ENCODE results near the gene NDRG4. TPM values are rescaled to one million over a fixed set of nuclear protein-coding genes. Genes with fewer than 3 reads are reported as not detected.
A peak's percentile ranks its signal among the peaks of the same experiment; 100 is the strongest.

NDRG4 gene
- total and polyA plus RNA-seq, 2 of the 13 experiments (the other 11 are each of a cell fraction or from before 2014, with no cell fraction given) = 1.7 to 2.7 TPM

- no peak for TF ChIP-seq FIP1L1 (IDR thresholded peaks at IDR 0.05; ENCODE audit: borderline replicate concordance, insufficient read depth, low read depth, low read length)
- TF ChIP-seq CENPBD1 (CRISPR knock-in tag; IDR thresholded peaks at IDR 0.05; ENCODE audit: borderline replicate concordance, low read depth) = no peak; the same call in 1 of the 2 replicates
- no peak for TF ChIP-seq PLRG1 (conservative IDR thresholded peaks at IDR 0.05)
- TF ChIP-seq, protein P1, sequence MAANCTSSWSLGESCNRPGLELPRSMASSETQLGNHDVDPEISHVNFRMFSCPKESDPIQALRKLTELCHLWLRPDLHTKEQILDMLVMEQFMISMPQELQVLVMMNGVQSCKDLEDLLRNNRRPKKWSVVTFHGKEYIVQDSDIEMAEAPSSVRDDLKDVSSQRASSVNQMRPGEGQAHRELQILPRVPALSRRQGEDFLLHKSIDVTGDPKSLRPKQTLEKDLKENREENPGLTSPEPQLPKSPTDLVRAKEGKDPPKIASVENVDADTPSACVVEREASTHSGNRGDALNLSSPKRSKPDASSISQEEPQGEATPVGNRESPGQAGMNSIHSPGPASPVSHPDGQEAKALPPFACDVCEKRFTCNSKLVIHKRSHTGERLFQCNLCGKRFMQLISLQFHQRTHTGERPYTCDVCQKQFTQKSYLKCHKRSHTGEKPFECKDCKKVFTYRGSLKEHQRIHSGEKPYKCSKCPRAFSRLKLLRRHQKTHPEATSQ (CRISPR knock-in tag; IDR thresholded peaks at IDR 0.05; ENCODE audit: borderline replicate concordance) = no peak; the same call in 1 of the 2 replicates
- peak; percentile 13; the same call in 1 of the 2 replicates for TF ChIP-seq ZBTB7B (CRISPR knock-in tag; IDR thresholded peaks at IDR 0.05)
- TF ChIP-seq KLF13 (CRISPR knock-in tag; IDR thresholded peaks at IDR 0.05) = 0 out of 2 replicates have a peak, but pooled peaks have one; percentile 83
- TF ChIP-seq, protein P2, sequence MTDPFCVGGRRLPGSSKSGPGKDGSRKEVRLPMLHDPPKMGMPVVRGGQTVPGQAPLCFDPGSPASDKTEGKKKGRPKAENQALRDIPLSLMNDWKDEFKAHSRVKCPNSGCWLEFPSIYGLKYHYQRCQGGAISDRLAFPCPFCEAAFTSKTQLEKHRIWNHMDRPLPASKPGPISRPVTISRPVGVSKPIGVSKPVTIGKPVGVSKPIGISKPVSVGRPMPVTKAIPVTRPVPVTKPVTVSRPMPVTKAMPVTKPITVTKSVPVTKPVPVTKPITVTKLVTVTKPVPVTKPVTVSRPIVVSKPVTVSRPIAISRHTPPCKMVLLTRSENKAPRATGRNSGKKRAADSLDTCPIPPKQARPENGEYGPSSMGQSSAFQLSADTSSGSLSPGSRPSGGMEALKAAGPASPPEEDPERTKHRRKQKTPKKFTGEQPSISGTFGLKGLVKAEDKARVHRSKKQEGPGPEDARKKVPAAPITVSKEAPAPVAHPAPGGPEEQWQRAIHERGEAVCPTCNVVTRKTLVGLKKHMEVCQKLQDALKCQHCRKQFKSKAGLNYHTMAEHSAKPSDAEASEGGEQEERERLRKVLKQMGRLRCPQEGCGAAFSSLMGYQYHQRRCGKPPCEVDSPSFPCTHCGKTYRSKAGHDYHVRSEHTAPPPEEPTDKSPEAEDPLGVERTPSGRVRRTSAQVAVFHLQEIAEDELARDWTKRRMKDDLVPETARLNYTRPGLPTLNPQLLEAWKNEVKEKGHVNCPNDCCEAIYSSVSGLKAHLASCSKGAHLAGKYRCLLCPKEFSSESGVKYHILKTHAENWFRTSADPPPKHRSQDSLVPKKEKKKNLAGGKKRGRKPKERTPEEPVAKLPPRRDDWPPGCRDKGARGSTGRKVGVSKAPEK (CRISPR knock-in tag; IDR thresholded peaks at IDR 0.05; ENCODE audit: borderline replicate concordance) = 0 out of 2 replicates have a peak, but pooled peaks have one; percentile 43
- peak; percentile 99 for TF ChIP-seq NFKB2 (CRISPR knock-in tag; IDR thresholded peaks at IDR 0.05; ENCODE audit: borderline replicate concordance)
- TF ChIP-seq, protein P3, sequence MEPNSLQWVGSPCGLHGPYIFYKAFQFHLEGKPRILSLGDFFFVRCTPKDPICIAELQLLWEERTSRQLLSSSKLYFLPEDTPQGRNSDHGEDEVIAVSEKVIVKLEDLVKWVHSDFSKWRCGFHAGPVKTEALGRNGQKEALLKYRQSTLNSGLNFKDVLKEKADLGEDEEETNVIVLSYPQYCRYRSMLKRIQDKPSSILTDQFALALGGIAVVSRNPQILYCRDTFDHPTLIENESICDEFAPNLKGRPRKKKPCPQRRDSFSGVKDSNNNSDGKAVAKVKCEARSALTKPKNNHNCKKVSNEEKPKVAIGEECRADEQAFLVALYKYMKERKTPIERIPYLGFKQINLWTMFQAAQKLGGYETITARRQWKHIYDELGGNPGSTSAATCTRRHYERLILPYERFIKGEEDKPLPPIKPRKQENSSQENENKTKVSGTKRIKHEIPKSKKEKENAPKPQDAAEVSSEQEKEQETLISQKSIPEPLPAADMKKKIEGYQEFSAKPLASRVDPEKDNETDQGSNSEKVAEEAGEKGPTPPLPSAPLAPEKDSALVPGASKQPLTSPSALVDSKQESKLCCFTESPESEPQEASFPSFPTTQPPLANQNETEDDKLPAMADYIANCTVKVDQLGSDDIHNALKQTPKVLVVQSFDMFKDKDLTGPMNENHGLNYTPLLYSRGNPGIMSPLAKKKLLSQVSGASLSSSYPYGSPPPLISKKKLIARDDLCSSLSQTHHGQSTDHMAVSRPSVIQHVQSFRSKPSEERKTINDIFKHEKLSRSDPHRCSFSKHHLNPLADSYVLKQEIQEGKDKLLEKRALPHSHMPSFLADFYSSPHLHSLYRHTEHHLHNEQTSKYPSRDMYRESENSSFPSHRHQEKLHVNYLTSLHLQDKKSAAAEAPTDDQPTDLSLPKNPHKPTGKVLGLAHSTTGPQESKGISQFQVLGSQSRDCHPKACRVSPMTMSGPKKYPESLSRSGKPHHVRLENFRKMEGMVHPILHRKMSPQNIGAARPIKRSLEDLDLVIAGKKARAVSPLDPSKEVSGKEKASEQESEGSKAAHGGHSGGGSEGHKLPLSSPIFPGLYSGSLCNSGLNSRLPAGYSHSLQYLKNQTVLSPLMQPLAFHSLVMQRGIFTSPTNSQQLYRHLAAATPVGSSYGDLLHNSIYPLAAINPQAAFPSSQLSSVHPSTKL (CRISPR knock-in tag; IDR thresholded peaks at IDR 0.05) = peak; percentile 51
- TF ChIP-seq NR2F2 (IDR thresholded peaks at IDR 0.05; ENCODE audit: borderline replicate concordance, low read depth) = no peak
- peak; percentile 87 for TF ChIP-seq RXRA (CRISPR knock-in tag; IDR thresholded peaks at IDR 0.05)
- no peak for TF ChIP-seq SP140L (CRISPR knock-in tag; IDR thresholded peaks at IDR 0.05; ENCODE audit: borderline replicate concordance)
- peak; percentile 73 for TF ChIP-seq RXRB (CRISPR knock-in tag; IDR thresholded peaks at IDR 0.05; ENCODE audit: borderline replicate concordance)
- peak; percentile 78 for TF ChIP-seq ZBED4 (CRISPR knock-in tag; IDR thresholded peaks at IDR 0.05; ENCODE audit: borderline replicate concordance)
- no peak for TF ChIP-seq HNRNPUL1 (IDR thresholded peaks at IDR 0.05; ENCODE audit: low read depth, low read length)
Observed at GRCh38 chr16:58515125-58515870, 15.4 kb downstream of the NDRG4 start, which contains the start of gene SETD6 (continued).
